H7 (cell line): ENCODE data around the gene FGD3. TPM values are rescaled to one million over a fixed set of nuclear protein-coding genes. Genes with fewer than 3 reads are reported as not detected.
"Not testable (repeated sequence)": the region's sequence is repeated elsewhere in the genome, so short reads cannot be mapped to it uniquely, and the experiment has no call there.

Experiments
- DNase-seq: peaks from one replicate; pipeline ENCODE4 v3.0.0; 2012
- H3K27me3 ChIP-seq: 2 replicates; pipeline ENCODE4 v1.6.0; 2011; ENCODE audit warnings: mild to moderate bottlenecking, low read length; ENCODE audit not compliant: control insufficient read depth, insufficient read depth
- H3K36me3 ChIP-seq: replicated peaks from 2 replicates; pipeline ENCODE4 v1.5.1; 2011; ENCODE audit warnings: low read length; ENCODE audit not compliant: control insufficient read depth, insufficient read depth
- H3K4me3 ChIP-seq: 2 replicates; pipeline ENCODE4 v1.5.1; 2011; ENCODE audit warnings: low read depth, mild to moderate bottlenecking, control low read depth, low read length, moderate library complexity; ENCODE audit not compliant: insufficient read depth
- total RNA-seq: library from RNA; depleted of rRNA; stranded (reverse); fragments of >200 nt; shearing (Covaris generic); gene quantifications from 2 replicates; pipeline ENCODE4 v1.2.3, GENCODE V29; 2014

FGD3 gene
- total RNA-seq, 1 experiment from 2014 or later, result 2.4 TPM

GRCh38 chr9:92978345-92978875 lies 31.1 kb downstream of the FGD3 start:
- H3K27me3 ChIP-seq, result no peaks in the 10 kb centered on the region
- no peak overlapping the region for H3K4me3 ChIP-seq
- no peaks in the 10 kb centered on the region for H3K36me3 ChIP-seq
- peak; percentile 56 for DNase-seq

GRCh38 chr9:92979283-92980056 lies 32.1 kb downstream of the FGD3 start:
- no peaks in the 10 kb centered on the region for H3K36me3 ChIP-seq
- DNase-seq, result no peak
- no peaks in the 10 kb centered on the region for H3K27me3 ChIP-seq
- no peak overlapping the region for H3K4me3 ChIP-seq

GRCh38 chr9:92980085-92980745 lies 32.9 kb downstream of the FGD3 start:
- DNase-seq, result no peak
- Histone ChIP-seq H3K36me3 (no peaks in the 10 kb centered on the region), H3K4me3 (no peak overlapping the region), H3K27me3 (no peaks in the 10 kb centered on the region)

GRCh38 chr9:92982130-92982529 lies 34.8 kb downstream of the FGD3 start:
- Histone ChIP-seq H3K4me3 (no peak overlapping the region), H3K36me3 (no peaks in the 10 kb centered on the region), H3K27me3 (no peaks in the 10 kb centered on the region)
- DNase-seq, result no peak

- Histone ChIP-seq H3K27me3 (no peaks in the 10 kb centered on the region), H3K4me3 (no peak overlapping the region), H3K36me3 (no peaks in the 10 kb centered on the region)
- DNase-seq, result no peak
Observed at GRCh38 chr9:92983984-92984589, 36.8 kb downstream of the FGD3 start.

- Histone ChIP-seq H3K27me3 (no peaks in the 10 kb centered on the region), H3K4me3 (no peak overlapping the region), H3K36me3 (no peaks in the 10 kb centered on the region)
- DNase-seq, result no peak
Observed at GRCh38 chr9:92984976-92985375, 37.7 kb downstream of the FGD3 start.

GRCh38 chr9:92986176-92987119 lies 39.1 kb downstream of the FGD3 start:
- Histone ChIP-seq H3K36me3 (no peaks in the 10 kb centered on the region), H3K4me3 (no peak overlapping the region), H3K27me3 (no peaks in the 10 kb centered on the region)
- DNase-seq, result no peak

GRCh38 chr9:92988215-92988768 lies 41.0 kb downstream of the FGD3 start:
- Histone ChIP-seq H3K36me3 (no peaks in the 10 kb centered on the region), H3K27me3 (no peaks in the 10 kb centered on the region), H3K4me3 (no peak overlapping the region)
- DNase-seq, result no peak

- no peaks in the 10 kb centered on the region for H3K36me3 ChIP-seq
- no peak overlapping the region for H3K4me3 ChIP-seq
- H3K27me3 ChIP-seq, result no peaks in the 10 kb centered on the region
- DNase-seq, result no peak
Observed at GRCh38 chr9:92989561-92989960, 42.2 kb downstream of the FGD3 start.

GRCh38 chr9:92990461-92990860 lies 43.1 kb downstream of the FGD3 start:
- no peaks in the 10 kb centered on the region for H3K36me3 ChIP-seq
- H3K4me3 ChIP-seq, result no peak overlapping the region
- DNase-seq, result no peak
- no peaks in the 10 kb centered on the region for H3K27me3 ChIP-seq

GRCh38 chr9:92992549-92992948 lies 45.2 kb downstream of the FGD3 start:
- peak; percentile 66 for DNase-seq
- no peaks in the 10 kb centered on the region for H3K27me3 ChIP-seq
- no peak overlapping the region for H3K4me3 ChIP-seq
- H3K36me3 ChIP-seq, result no peaks in the 10 kb centered on the region

GRCh38 chr9:92998871-92999270 lies 51.5 kb downstream of the FGD3 start:
- not testable (repeated sequence) for DNase-seq, H3K27me3 ChIP-seq, H3K4me3 ChIP-seq, H3K36me3 ChIP-seq

GRCh38 chr9:93001031-93001430 lies 53.7 kb downstream of the FGD3 start:
- Histone ChIP-seq H3K36me3 (no peaks in the 10 kb centered on the region), H3K27me3 (no peaks in the 10 kb centered on the region), H3K4me3 (no peak overlapping the region)
- DNase-seq, result no peak

- no peaks in the 10 kb centered on the region for H3K27me3 ChIP-seq
- no peak for DNase-seq
- H3K4me3 ChIP-seq, result no peak overlapping the region
- no peaks in the 10 kb centered on the region for H3K36me3 ChIP-seq
Observed at GRCh38 chr9:93002700-93003099, 55.4 kb downstream of the FGD3 start.
